HCT116 (cell line): ENCODE data around the gene OSBPL10.

Experiments
- CEBPB ChIP-seq: IDR thresholded peaks from 2 replicates; pipeline ENCODE4 v1.6.1; 2012; ENCODE audit warnings: low read depth
- EZH2 ChIP-seq: fragments of 200-600 bp; sonication (generic); IDR thresholded peaks from 2 replicates; pipeline ENCODE4 v1.6.1; 2017; ENCODE audit warnings: antibody characterized with exemption, mixed run types
- JUND ChIP-seq: IDR thresholded peaks from 2 replicates; pipeline ENCODE4 v1.6.1; 2012
- POLR2A ChIP-seq: IDR thresholded peaks from 2 replicates; pipeline ENCODE4 v1.7.0; 2011; ENCODE audit warnings: borderline replicate concordance; ENCODE audit not compliant: insufficient read depth, insufficient read length; ENCODE audit errors: extremely low read depth
- SRF ChIP-seq: IDR thresholded peaks from 2 replicates; pipeline ENCODE4 v1.6.1; 2012; ENCODE audit warnings: low read depth
- ZNF274 ChIP-seq: fragments of 200-500 bp; sonication (Bioruptor generic); IDR thresholded peaks from 2 replicates; pipeline ENCODE4 v1.6.1; 2014; ENCODE audit warnings: mild to moderate bottlenecking, low read depth, low read length, inconsistent platforms
- TF ChIP-seq, protein P1 (sequence below), 3 experiments: fragments of 200-600 bp in 1 of 3; sonication (generic) in 1 of 3; IDR thresholded peaks in 2 of 3; conservative IDR thresholded peaks in 1 of 3; 2 replicates each; pipeline ENCODE4 v1.5.1; 2012 to 2017; ENCODE audit warnings: low read depth in 2 of 3, low read length in 2 of 3, antibody characterized with exemption in 1 of 3, borderline replicate concordance in 1 of 3, control low read depth in 1 of 3, mild to moderate bottlenecking in 1 of 3, mixed read lengths in 1 of 3, mixed run types in 1 of 3, moderate library complexity in 1 of 3; ENCODE audit not compliant: insufficient read depth in 1 of 3
- TF ChIP-seq, protein P2 (sequence below): IDR thresholded peaks from 2 replicates; pipeline ENCODE4 v1.6.1; 2012; ENCODE audit warnings: low read depth
- TF ChIP-seq, protein P3 (sequence below): IDR thresholded peaks from 2 replicates; pipeline ENCODE4 v1.6.1; 2011; ENCODE audit warnings: mild to moderate bottlenecking, low read length, moderate library complexity; ENCODE audit not compliant: insufficient replicate concordance; ENCODE audit errors: extremely low read depth
- TF ChIP-seq, protein P4 (sequence below): IDR thresholded peaks from 2 replicates; pipeline ENCODE4 v1.6.1; 2012

- TF ChIP-seq POLR2A = no peak
- TF ChIP-seq, protein P1, sequence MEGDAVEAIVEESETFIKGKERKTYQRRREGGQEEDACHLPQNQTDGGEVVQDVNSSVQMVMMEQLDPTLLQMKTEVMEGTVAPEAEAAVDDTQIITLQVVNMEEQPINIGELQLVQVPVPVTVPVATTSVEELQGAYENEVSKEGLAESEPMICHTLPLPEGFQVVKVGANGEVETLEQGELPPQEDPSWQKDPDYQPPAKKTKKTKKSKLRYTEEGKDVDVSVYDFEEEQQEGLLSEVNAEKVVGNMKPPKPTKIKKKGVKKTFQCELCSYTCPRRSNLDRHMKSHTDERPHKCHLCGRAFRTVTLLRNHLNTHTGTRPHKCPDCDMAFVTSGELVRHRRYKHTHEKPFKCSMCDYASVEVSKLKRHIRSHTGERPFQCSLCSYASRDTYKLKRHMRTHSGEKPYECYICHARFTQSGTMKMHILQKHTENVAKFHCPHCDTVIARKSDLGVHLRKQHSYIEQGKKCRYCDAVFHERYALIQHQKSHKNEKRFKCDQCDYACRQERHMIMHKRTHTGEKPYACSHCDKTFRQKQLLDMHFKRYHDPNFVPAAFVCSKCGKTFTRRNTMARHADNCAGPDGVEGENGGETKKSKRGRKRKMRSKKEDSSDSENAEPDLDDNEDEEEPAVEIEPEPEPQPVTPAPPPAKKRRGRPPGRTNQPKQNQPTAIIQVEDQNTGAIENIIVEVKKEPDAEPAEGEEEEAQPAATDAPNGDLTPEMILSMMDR (IDR thresholded peaks at IDR 0.05 in 2 of 3, conservative IDR thresholded peaks at IDR 0.05 in 1 of 3; ENCODE audit: borderline replicate concordance in 1 of 3, insufficient read depth in 1 of 3, low read depth in 2 of 3, low read length in 2 of 3) = no peak
- no peak for TF ChIP-seq EZH2
- TF ChIP-seq, protein P2, sequence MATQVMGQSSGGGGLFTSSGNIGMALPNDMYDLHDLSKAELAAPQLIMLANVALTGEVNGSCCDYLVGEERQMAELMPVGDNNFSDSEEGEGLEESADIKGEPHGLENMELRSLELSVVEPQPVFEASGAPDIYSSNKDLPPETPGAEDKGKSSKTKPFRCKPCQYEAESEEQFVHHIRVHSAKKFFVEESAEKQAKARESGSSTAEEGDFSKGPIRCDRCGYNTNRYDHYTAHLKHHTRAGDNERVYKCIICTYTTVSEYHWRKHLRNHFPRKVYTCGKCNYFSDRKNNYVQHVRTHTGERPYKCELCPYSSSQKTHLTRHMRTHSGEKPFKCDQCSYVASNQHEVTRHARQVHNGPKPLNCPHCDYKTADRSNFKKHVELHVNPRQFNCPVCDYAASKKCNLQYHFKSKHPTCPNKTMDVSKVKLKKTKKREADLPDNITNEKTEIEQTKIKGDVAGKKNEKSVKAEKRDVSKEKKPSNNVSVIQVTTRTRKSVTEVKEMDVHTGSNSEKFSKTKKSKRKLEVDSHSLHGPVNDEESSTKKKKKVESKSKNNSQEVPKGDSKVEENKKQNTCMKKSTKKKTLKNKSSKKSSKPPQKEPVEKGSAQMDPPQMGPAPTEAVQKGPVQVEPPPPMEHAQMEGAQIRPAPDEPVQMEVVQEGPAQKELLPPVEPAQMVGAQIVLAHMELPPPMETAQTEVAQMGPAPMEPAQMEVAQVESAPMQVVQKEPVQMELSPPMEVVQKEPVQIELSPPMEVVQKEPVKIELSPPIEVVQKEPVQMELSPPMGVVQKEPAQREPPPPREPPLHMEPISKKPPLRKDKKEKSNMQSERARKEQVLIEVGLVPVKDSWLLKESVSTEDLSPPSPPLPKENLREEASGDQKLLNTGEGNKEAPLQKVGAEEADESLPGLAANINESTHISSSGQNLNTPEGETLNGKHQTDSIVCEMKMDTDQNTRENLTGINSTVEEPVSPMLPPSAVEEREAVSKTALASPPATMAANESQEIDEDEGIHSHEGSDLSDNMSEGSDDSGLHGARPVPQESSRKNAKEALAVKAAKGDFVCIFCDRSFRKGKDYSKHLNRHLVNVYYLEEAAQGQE = no peak
- TF ChIP-seq, protein P3, sequence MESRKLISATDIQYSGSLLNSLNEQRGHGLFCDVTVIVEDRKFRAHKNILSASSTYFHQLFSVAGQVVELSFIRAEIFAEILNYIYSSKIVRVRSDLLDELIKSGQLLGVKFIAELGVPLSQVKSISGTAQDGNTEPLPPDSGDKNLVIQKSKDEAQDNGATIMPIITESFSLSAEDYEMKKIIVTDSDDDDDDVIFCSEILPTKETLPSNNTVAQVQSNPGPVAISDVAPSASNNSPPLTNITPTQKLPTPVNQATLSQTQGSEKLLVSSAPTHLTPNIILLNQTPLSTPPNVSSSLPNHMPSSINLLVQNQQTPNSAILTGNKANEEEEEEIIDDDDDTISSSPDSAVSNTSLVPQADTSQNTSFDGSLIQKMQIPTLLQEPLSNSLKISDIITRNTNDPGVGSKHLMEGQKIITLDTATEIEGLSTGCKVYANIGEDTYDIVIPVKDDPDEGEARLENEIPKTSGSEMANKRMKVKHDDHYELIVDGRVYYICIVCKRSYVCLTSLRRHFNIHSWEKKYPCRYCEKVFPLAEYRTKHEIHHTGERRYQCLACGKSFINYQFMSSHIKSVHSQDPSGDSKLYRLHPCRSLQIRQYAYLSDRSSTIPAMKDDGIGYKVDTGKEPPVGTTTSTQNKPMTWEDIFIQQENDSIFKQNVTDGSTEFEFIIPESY = no peak
- TF ChIP-seq CEBPB = no peak
- TF ChIP-seq SRF = no peak
- no peak for TF ChIP-seq ZNF274
- no peak for TF ChIP-seq JUND
- TF ChIP-seq, protein P4, sequence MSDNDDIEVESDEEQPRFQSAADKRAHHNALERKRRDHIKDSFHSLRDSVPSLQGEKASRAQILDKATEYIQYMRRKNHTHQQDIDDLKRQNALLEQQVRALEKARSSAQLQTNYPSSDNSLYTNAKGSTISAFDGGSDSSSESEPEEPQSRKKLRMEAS = no peak
These were observed 15.1 kb upstream of the OSBPL10 start for GRCh38 chr3:31996195-31996594.
